HCT116 (cell line): ENCODE data around the gene BNC1. TPM values are rescaled to one million over a fixed set of nuclear protein-coding genes. Genes with fewer than 3 reads are reported as not detected.
"Not testable (repeated sequence)": the region's sequence is repeated elsewhere in the genome, so short reads cannot be mapped to it uniquely, and the experiment has no call there.

Experiments
- ATAC-seq: fragments of 200-7000 bp; cut with Tn5 transposase; 2 replicates; pipeline ENCODE4 v1.9.1; 2020; ENCODE audit warnings: mild to moderate bottlenecking, moderate library complexity
- BruUV-seq: library from RNA; stranded (reverse); fragments of 400-500 nt; replicated peaks from 2 replicates; lab custom pipeline; 2021; lab: Mats Ljungman, UMichigan
- CTCF ChIA-PET: fragments of 300-600 bp; sonication (Branson Sonifier 250); formaldehyde crosslinking; loops from one replicate; lab custom pipeline; 2021; ENCODE audit warnings: antibody characterized with exemption; lab: Charles Lee
- POLR2A ChIA-PET: fragments of 300-600, 350-600 bp; sonication (Branson Sonifier 250); formaldehyde crosslinking; loops from one replicate; lab custom pipeline; 2021; ENCODE audit warnings: antibody characterized with exemption; lab: Charles Lee
- RAD21 ChIA-PET, 2 experiments: fragments of 300-600 bp; sonication (Branson Sonifier 250); formaldehyde crosslinking; loops; one replicate each; lab custom pipeline; 2023; ENCODE audit warnings: low total read pairs in 2 of 2; ENCODE audit not compliant: uncharacterized antibody in 2 of 2, unreplicated experiment in 2 of 2, low non-redundant PET in 1 of 2; lab: Charles Lee
- DNase-seq: peaks from one replicate; pipeline ENCODE4 v3.0.0-alpha.2; 2010; ENCODE audit warnings: low read depth, low spot score
- H2AFZ ChIP-seq: fragments of 200-600 bp; shearing (Covaris generic), sonication (generic); 2 replicates; pipeline ENCODE4 v1.6.1; 2017; ENCODE audit warnings: low read depth, mixed run types, mixed read lengths, antibody characterized with exemption, low read length; ENCODE audit not compliant: poor library complexity, severe bottlenecking
- H3K27ac ChIP-seq: 2 replicates; pipeline ENCODE4 v1.5.1; 2012; ENCODE audit warnings: low read depth, low read length
- H3K27me3 ChIP-seq: fragments of 200-600 bp; sonication (generic); 2 replicates; pipeline ENCODE4 v1.6.1; 2016; ENCODE audit warnings: mixed run types, low read length, mixed read lengths; ENCODE audit not compliant: insufficient read depth
- H3K36me3 ChIP-seq, 2 experiments: fragments of 200-500 bp in 1 of 2; fragments of 200-600 bp in 1 of 2; sonication (Bioruptor generic) in 1 of 2; sonication (generic) in 1 of 2; 2 replicates each; pipeline versions ENCODE4 v1.5.1 to v1.6.1; 2014 to 2016; ENCODE audit warnings: low read length in 2 of 2, inconsistent platforms in 1 of 2, mixed read lengths in 1 of 2, mixed run types in 1 of 2; ENCODE audit not compliant: insufficient read depth in 2 of 2, control insufficient read depth in 1 of 2
- H3K4me1 ChIP-seq, 2 experiments: fragments of 200-600 bp in 1 of 2; sonication (generic) in 1 of 2; 2 replicates each; pipeline versions ENCODE4 v1.5.1 to v1.6.1; 2012 to 2017; ENCODE audit warnings: low read length in 2 of 2, inconsistent platforms in 1 of 2, mild to moderate bottlenecking in 1 of 2, mixed read lengths in 1 of 2, mixed run types in 1 of 2, moderate library complexity in 1 of 2; ENCODE audit not compliant: insufficient read depth in 2 of 2, control insufficient read depth in 1 of 2
- H3K4me2 ChIP-seq: fragments of 200-600 bp; sonication (generic); 2 replicates; pipeline ENCODE4 v1.6.1; 2017; ENCODE audit warnings: mixed run types, low read length, mixed read lengths
- H3K4me3 ChIP-seq, 2 experiments: fragments of 200-600 bp in 1 of 2; sonication (generic) in 1 of 2; replicated peaks in 1 of 2; 2 replicates each; pipeline ENCODE4 v1.5.1; 2011 to 2016; ENCODE audit warnings: low read length in 2 of 2, control low read depth in 1 of 2, low read depth in 1 of 2, mild to moderate bottlenecking in 1 of 2, mixed read lengths in 1 of 2, mixed run types in 1 of 2
- H3K79me2 ChIP-seq: fragments of 200-600 bp; sonication (generic); 2 replicates; pipeline ENCODE4 v1.6.1; 2017; ENCODE audit warnings: mild to moderate bottlenecking, mixed run types, low read length, moderate library complexity, mixed read lengths; ENCODE audit not compliant: insufficient read depth
- H3K9ac ChIP-seq: fragments of 200-600 bp; sonication (generic); 2 replicates; pipeline ENCODE4 v1.6.1; 2016; ENCODE audit warnings: low read length, mixed read lengths
- H3K9me2 ChIP-seq: fragments of 200-600 bp; sonication (generic), shearing (Covaris generic); 2 replicates; pipeline ENCODE4 v1.6.1; 2017; ENCODE audit warnings: mixed run types, mild to moderate bottlenecking, moderate library complexity; ENCODE audit not compliant: insufficient read depth
- H3K9me3 ChIP-seq, 2 experiments: fragments of 200-500 bp in 1 of 2; fragments of 200-600 bp in 1 of 2; sonication (Bioruptor generic) in 1 of 2; sonication (generic) in 1 of 2; 2 replicates each; pipeline ENCODE4 v1.6.1; 2014 to 2017; ENCODE audit warnings: low read length in 2 of 2, mixed read lengths in 2 of 2, inconsistent platforms in 1 of 2, low read depth in 1 of 2, mild to moderate bottlenecking in 1 of 2, mixed run types in 1 of 2, moderate library complexity in 1 of 2; ENCODE audit not compliant: control insufficient read depth in 1 of 2, insufficient read depth in 1 of 2
- H4K20me1 ChIP-seq: fragments of 200-600 bp; sonication (generic), shearing (Covaris generic); 2 replicates; pipeline ENCODE4 v1.6.1; 2017; ENCODE audit warnings: mixed run types, mild to moderate bottlenecking, moderate library complexity; ENCODE audit not compliant: insufficient read depth
- CBX3 ChIP-seq: IDR thresholded peaks from 2 replicates; pipeline ENCODE4 v1.6.1; 2012; ENCODE audit warnings: low read depth
- EZH2 ChIP-seq: fragments of 200-600 bp; sonication (generic); IDR thresholded peaks from 2 replicates; pipeline ENCODE4 v1.6.1; 2017; ENCODE audit warnings: antibody characterized with exemption, mixed run types
- FOSL1 ChIP-seq: IDR thresholded peaks from 2 replicates; pipeline ENCODE4 v1.6.1; 2012; ENCODE audit warnings: low read depth
- JUND ChIP-seq: IDR thresholded peaks from 2 replicates; pipeline ENCODE4 v1.6.1; 2012
- POLR2AphosphoS5 ChIP-seq: IDR thresholded peaks from 2 replicates; pipeline ENCODE4 v1.6.1; 2011; ENCODE audit warnings: mild to moderate bottlenecking, low read depth, low read length, moderate library complexity
- RAD21 ChIP-seq: IDR thresholded peaks from 2 replicates; pipeline ENCODE4 v1.6.1; 2012; ENCODE audit warnings: low read depth, mild to moderate bottlenecking
- TCF7L2 ChIP-seq: IDR thresholded peaks from 2 replicates; pipeline ENCODE4 v1.7.0; 2011; ENCODE audit warnings: borderline replicate concordance, inconsistent platforms; ENCODE audit not compliant: insufficient read depth, insufficient read length; ENCODE audit errors: extremely low read depth
- ZFX ChIP-seq: fragments of 450-650 bp; IDR thresholded peaks from 2 replicates; pipeline ENCODE4 v1.6.1; 2017
- intact Hi-C: fragments of 100-400 bp; cut with micrococcal nuclease; formaldehyde crosslinking; loops from 2 replicates; pipeline ENCODE4 v1.10.0; 2022
- total RNA-seq: library from RNA; stranded (reverse); gene quantifications from one replicate; pipeline ENCODE4 v1.2.1, GENCODE V29; 2021; ENCODE audit not compliant: unreplicated experiment
- TF ChIP-seq, protein P1 (sequence below): IDR thresholded peaks from 2 replicates; pipeline ENCODE4 v1.6.1; 2012; ENCODE audit warnings: low read depth

BNC1 gene
- total RNA-seq, 1 experiment from 2014 or later, result not detected

DNA sequence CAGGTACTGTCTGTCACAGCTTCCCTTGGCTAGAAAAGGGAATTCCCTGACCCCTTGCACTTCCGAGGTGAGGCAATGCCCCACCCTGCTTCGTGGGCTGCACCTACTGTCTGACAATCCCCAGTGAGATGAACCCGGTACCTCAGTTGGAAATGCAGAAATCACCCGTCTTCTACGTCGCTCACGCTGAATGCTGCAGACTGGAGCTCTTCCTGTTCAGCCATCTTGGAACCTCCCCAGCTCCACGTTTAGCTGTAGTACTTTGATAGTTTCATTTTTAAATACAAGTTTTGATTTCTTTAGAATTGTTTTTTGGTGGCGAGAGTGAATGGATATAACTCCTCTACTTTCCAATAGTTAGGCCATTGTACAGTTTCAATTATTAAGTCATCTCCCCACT is 59.0 kb downstream of the BNC1 start:
- no peak for ATAC-seq

DNA sequence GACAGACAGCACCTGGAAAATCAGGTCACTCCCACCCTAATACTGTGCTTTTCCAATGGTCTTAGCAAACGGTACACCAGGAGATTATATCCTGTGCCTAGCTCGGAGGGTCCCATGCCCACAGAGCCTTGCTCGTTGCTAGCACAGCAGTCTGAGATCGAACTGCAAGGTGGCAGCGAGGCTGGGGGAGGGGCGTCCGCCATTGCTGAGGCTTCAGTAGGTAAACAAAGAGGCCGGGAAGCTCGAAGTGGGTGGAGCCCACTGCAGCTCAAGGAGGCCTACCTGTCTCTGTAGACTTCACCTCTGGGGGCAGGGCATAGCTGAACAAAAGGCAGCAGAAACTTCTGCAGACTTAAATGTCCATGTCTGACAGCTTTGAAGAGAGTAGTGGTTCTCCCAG is 62.7 kb downstream of the BNC1 start:
- ATAC-seq, H3K9me2 ChIP-seq, H2AFZ ChIP-seq, H3K79me2 ChIP-seq, H3K4me2 ChIP-seq, H3K27me3 ChIP-seq, H4K20me1 ChIP-seq, H3K36me3 ChIP-seq, POLR2A ChIA-PET, H3K27ac ChIP-seq, H3K4me1 ChIP-seq, CTCF ChIA-PET, H3K9me3 ChIP-seq, intact Hi-C loops, H3K9ac ChIP-seq, H3K4me3 ChIP-seq, BruUV-seq, DNase-seq: not testable (repeated sequence)
- RAD21 ChIA-PET, result interaction anchor here in 1 of 2 experiments (0.6 kb wide), 1 partner anchor 219 kb away, joined by 3 read pairs; no protein-coding TSS in a partner anchor

More for the DNA sequence above, 59.0 kb downstream of the BNC1 start:
- H3K27me3 ChIP-seq, result no peaks in the 10 kb centered on the region
- H3K79me2 ChIP-seq, result no peaks in the 10 kb centered on the region
- H3K4me2 ChIP-seq, result no peak overlapping the region
- intact Hi-C loops, result no loop called here
- no peak overlapping the region for H3K4me3 ChIP-seq
- DNase-seq, result no peak
- no TSS peak for BruUV-seq
- no peaks in the 10 kb centered on the region for H3K36me3 ChIP-seq
- ChIA-PET RAD21 (no interaction called here), CTCF (no interaction called here), POLR2A (no interaction called here)
- H3K4me1 ChIP-seq, result no peaks in the 10 kb centered on the region
- H3K27ac ChIP-seq, result no peak overlapping the region
- H3K9ac ChIP-seq, result no peak overlapping the region
- H3K9me2 ChIP-seq, result no peaks in the 10 kb centered on the region
- TF ChIP-seq FOSL1, result no peak
- no peak for TF ChIP-seq JUND
- no peak for TF ChIP-seq CBX3
- no peak for TF ChIP-seq RAD21
- TF ChIP-seq, protein P1, sequence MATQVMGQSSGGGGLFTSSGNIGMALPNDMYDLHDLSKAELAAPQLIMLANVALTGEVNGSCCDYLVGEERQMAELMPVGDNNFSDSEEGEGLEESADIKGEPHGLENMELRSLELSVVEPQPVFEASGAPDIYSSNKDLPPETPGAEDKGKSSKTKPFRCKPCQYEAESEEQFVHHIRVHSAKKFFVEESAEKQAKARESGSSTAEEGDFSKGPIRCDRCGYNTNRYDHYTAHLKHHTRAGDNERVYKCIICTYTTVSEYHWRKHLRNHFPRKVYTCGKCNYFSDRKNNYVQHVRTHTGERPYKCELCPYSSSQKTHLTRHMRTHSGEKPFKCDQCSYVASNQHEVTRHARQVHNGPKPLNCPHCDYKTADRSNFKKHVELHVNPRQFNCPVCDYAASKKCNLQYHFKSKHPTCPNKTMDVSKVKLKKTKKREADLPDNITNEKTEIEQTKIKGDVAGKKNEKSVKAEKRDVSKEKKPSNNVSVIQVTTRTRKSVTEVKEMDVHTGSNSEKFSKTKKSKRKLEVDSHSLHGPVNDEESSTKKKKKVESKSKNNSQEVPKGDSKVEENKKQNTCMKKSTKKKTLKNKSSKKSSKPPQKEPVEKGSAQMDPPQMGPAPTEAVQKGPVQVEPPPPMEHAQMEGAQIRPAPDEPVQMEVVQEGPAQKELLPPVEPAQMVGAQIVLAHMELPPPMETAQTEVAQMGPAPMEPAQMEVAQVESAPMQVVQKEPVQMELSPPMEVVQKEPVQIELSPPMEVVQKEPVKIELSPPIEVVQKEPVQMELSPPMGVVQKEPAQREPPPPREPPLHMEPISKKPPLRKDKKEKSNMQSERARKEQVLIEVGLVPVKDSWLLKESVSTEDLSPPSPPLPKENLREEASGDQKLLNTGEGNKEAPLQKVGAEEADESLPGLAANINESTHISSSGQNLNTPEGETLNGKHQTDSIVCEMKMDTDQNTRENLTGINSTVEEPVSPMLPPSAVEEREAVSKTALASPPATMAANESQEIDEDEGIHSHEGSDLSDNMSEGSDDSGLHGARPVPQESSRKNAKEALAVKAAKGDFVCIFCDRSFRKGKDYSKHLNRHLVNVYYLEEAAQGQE, result no peak
- TF ChIP-seq EZH2, result no peak
- no peak for TF ChIP-seq ZFX
- TF ChIP-seq TCF7L2, result no peak
- TF ChIP-seq POLR2AphosphoS5, result no peak
- H4K20me1 ChIP-seq, result no peaks in the 10 kb centered on the region
- H2AFZ ChIP-seq, result no peak overlapping the region
- no peaks in the 10 kb centered on the region for H3K9me3 ChIP-seq
